MV-4-11 (cell line): Measurements from ENCODE around the gene PLEKHA7.
"Not testable (repeated sequence)": the region's sequence is repeated elsewhere in the genome, so short reads cannot be mapped to it uniquely, and the experiment has no call there.

ENCODE experiments used
- DNase-seq: peaks from one replicate; lab custom pipeline; 2025; lab: John Stamatoyannopoulos, UW

The PLEKHA7 gene

GRCh38 chr11:16942342-16942741, 71.9 kb downstream of the PLEKHA7 start:
- no peak for DNase-seq

GRCh38 chr11:16941935-16942334, 72.3 kb downstream of the PLEKHA7 start:
- no peak for DNase-seq

- DNase-seq = no peak
Observed at GRCh38 chr11:16938061-16938460, 76.2 kb downstream of the PLEKHA7 start.

GRCh38 chr11:16936643-16937042, 77.6 kb downstream of the PLEKHA7 start:
- no peak for DNase-seq

- peak; percentile 16 for DNase-seq
Observed at GRCh38 chr11:16935518-16936302, 78.5 kb downstream of the PLEKHA7 start.

- DNase-seq = no peak
Observed at GRCh38 chr11:16933756-16934603, 80.2 kb downstream of the PLEKHA7 start.

- no peak for DNase-seq
Observed at GRCh38 chr11:16933291-16933690, 80.9 kb downstream of the PLEKHA7 start.

GRCh38 chr11:16928044-16928443, 86.2 kb downstream of the PLEKHA7 start:
- DNase-seq = no peak

- no peak for DNase-seq
Observed at GRCh38 chr11:16926883-16927626, 87.2 kb downstream of the PLEKHA7 start.

- no peak for DNase-seq
Observed at GRCh38 chr11:16925561-16926065, 88.6 kb downstream of the PLEKHA7 start.

GRCh38 chr11:16924826-16925560, 89.2 kb downstream of the PLEKHA7 start:
- no peak for DNase-seq

GRCh38 chr11:16924462-16924825, 89.8 kb downstream of the PLEKHA7 start:
- no peak for DNase-seq

- no peak for DNase-seq
Observed at GRCh38 chr11:16923987-16924386, 90.2 kb downstream of the PLEKHA7 start.

GRCh38 chr11:16921668-16922067, 92.5 kb downstream of the PLEKHA7 start:
- no peak for DNase-seq

- no peak for DNase-seq
Observed at GRCh38 chr11:16921019-16921418, 93.2 kb downstream of the PLEKHA7 start.

- DNase-seq = no peak
Observed at GRCh38 chr11:16920559-16920958, 93.7 kb downstream of the PLEKHA7 start.

GRCh38 chr11:16918543-16919182, 95.6 kb downstream of the PLEKHA7 start:
- not testable (repeated sequence) for DNase-seq

GRCh38 chr11:16917941-16918340, 96.3 kb downstream of the PLEKHA7 start:
- no peak for DNase-seq

- DNase-seq = no peak
Observed at GRCh38 chr11:16912692-16913111, 101.5 kb downstream of the PLEKHA7 start.

- DNase-seq = no peak
Observed at GRCh38 chr11:16911658-16912057, 102.6 kb downstream of the PLEKHA7 start.

- DNase-seq = no peak
Observed at GRCh38 chr11:16911186-16911585, 103.0 kb downstream of the PLEKHA7 start.
